ENCODE measurements around the gene GAP43.
"Not testable (repeated sequence)": the region's sequence is repeated elsewhere in the genome, so short reads cannot be mapped to it uniquely, and the experiment has no call there.

The GAP43 gene

DNA sequence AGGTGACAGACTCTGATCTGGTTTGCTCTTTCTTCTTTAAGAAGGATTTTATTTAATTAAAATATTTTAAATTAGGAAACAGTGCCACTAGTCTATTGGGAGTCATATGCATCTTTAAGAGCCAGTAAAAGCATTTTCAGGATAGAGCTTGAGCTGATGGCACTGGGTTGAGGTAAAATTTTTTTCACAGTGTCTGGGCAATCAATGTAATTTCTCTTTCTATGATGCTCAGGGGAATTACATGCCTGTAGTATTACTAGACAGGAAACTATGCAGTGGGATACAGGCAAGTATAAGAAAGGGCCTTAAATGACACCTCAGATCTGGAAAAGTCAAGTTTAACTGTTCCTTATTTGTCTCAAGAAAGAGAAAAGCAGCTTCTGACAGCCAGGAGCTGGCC is 76.4 kb downstream of the GAP43 start:
- no peak for DNase-seq

DNA sequence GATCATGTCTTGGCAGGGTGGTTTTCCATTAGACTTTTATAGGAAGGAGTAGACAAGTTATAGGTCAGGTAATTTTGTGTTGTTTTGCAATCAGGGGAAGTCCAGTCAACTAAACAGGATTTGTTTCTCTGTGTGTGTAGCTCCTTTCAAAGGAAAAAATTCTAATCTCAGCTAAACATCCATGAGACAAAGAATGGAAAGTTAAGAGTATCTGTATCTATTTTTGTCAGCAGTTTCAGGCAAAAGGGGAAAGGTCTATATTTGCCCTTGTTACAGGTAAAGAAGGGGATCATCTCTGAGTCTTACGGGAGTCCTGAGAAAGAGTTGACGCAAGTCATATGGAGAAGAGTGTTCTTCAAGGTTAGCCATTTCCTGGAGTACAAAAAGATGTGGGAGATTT is 79.3 kb downstream of the GAP43 start:
- no peak for DNase-seq

DNA sequence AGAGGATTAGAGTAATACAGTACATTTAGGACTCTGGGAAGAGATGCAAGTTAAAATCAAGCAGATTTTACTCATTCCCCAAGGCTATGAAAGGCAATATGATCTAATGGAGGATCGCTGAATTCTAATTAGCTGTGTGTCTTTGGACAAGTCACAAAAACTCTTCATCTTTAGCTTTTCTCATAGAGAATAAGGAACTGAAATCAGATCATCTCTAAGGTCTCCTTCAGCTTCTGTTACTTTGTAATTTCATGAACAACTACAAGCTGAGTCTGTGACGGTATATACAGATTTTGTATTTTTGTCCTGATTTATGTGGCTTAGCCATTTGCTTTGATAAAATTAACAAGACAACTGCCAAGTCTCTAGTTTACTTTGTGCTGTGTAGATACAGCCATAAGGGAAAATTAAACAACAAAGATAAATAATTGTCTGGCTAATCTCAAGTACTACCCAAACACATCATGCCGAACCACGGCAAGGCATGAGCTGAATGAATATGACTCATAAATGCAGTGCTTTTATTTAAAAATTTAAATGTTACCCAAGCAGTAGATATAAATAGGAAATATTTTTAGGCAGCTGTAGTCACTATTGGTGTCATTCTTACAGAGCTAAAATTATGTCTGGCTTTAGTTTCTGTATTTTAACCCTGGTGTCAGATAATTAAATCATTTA is 81.5 kb downstream of the GAP43 start:
- DNase-seq = no peak

DNA sequence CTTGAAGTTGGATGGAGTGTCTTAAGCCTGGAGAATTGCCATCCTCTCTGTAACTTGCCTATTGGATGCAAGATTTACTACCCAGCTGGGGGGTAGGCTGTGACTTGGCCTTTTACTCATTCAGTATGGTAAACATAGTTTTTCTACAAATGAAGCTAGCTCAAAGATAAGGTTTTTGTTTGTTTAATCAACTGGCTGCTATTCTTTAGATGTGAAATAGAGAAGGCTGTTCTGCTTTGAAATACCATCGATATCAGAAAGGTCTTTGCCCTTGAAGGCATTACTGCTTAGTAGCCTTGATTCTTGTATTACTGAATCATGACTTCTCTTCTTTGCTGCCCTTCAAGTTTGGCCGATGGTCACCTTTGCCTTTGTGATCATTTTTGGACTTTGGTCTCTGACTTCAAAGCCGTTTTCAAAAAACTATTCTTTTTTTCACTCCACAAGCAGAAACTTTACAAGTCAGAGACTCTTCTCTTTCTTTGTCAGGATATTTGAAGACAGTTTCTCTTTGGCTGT is 83.1 kb downstream of the GAP43 start:
- DNase-seq = no peak

DNA sequence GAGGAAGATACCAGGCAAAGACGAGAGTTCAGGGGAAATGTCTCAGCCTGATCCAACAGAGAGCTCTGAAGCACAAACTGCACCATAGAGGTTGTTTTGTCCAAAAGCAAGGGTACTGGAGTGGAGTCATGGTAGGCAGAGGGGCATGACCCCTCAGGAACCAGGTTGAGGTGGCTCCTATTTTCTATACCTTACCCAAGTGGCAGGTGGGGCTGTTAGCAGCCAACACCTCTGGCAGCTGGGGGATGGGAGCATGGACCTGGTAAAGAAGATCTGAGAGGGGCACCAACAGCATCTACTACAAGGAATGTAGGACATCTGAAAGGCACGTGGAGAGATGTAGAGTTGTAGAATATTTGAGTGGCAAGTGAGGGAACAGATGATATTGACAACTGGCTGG is 85.2 kb downstream of the GAP43 start:
- DNase-seq = no peak

DNA sequence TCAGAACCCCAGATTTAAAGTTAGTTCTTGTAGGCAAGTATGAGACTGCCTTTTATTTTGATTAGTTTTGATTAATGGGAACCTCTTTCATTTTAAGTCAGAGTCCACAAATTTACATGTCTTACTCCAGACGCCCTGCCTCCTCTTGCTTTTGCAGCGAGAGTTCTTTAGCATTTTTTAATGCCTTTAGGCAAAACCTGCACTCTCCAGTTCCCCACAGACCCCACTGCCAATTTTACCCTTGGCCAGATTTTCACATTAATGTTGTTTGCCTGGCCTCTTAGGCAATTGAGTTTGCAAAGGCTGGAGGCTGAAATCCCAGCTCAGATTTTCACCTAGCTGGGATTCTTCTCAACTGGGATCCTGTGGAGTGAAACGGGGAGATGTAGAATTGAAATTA is 85.8 kb downstream of the GAP43 start:
- no peak for DNase-seq

DNA sequence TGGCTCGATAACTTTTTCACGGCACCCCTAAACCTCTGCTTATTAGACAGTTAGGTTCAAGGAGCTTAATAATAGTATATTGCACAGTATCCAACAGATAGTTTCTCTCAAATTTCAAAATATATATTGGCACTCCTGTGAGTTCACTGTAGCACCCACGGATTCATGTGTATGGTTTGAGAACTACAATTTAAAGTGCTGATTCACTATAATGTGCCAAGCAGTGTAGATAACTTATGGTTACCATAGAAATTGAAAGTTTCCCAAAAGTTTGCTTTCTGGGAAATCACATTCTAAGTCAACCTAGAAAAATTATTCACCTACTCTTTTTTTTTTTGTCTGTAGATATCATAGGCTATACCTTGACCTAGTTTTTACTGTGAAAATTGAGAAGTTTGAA is 86.6 kb downstream of the GAP43 start:
- DNase-seq = peak; percentile 34

DNA sequence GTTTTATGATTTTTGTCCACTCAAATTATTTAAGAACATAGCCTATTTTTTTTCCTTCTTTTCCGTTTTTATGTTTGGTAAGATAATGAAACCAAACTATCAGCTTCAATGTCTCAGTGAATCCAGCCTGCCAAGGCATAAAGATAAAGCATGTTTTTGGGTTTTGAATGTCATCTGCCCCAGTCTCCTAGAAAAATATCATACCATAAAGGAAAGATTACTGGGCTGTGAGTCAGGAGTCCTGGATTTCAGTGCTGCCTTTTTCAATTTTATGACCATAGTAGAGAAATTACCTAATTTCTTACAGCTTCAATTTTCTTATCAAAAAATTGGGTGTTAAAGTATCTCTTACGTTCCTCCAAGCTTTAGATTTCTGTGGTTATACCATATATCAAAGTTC is 87.5 kb downstream of the GAP43 start:
- DNase-seq = no peak

DNA sequence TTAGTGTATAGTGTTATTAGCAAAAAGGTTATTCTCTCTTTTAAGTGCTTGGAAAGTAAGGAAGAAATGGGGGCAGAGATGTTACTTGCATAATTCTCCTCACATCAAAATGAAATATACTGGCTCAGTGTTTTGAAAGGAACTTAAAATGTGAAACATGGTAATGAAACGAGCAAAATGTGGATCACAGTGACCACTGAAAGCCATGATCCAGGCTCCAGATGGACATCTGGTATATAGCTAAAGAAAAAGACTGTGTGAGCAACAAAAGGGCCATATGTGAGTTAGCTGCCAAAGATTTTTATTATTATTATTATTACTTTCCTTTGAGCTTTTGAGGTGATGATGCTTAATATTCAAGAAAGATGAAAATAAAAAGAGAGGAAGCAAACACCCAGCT is 89.6 kb downstream of the GAP43 start:
- no peak for DNase-seq

DNA sequence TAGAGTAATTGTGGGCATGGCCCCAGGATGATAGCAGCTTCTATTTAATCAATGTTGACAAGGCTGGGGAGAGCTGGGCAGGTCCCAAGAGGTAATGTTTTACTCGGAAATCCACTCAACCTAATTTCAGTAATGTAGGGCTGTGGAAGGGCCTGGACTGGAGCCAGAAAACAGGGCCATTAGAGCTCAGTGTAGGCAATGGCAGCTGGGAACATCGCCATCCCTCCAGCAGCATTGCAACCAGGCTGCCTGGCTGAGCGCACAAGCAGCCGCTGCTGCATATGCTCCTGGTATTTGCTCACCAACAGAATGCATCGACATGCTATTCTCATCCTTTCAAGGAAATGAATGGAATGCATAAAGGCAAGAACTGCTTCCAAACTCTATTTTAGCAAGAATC is 90.0 kb downstream of the GAP43 start:
- DNase-seq = no peak

DNA sequence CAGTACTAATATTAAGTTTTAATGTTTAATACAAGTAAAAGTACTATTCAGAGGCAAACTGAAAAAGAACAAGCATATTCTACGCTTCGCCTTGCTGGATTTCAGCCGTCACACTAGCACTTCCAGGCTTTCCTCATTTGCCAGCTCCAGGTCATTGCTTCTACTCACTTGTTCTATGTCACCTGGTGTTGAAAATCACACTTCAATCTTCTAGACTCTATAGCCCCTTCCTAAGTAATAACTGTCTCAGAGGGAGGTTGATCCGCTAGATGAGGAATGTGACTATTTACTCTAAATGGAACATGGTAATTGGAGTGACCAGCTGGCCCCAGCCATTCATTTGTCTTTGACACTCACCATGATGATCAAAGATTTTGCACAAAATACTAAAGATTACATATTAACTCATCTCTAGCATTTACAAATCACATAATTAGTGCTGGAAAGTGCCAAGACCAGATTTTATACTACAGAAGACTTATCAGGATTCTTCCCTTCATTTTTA is 92.0 kb downstream of the GAP43 start:
- no peak for DNase-seq

DNA sequence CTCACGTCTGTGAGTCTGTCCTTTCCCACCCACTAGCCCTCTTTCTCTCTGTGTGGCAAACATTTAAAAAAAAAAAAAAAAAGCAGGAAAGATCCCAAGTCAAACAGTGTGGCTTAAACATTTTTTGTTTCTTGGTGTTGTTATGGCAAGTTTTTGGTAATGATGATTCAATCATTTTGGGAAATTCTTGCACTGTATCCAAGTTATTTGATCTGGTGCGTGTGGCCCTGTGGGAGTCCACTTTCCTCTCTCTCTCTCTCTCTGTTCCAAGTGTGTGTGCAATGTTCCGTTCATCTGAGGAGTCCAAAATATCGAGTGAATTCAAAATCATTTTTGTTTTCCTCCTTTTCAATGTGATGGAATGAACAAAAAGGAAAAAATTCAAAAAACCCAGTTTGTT is 97.7 kb downstream of the GAP43 start:
- no peak for DNase-seq

DNA sequence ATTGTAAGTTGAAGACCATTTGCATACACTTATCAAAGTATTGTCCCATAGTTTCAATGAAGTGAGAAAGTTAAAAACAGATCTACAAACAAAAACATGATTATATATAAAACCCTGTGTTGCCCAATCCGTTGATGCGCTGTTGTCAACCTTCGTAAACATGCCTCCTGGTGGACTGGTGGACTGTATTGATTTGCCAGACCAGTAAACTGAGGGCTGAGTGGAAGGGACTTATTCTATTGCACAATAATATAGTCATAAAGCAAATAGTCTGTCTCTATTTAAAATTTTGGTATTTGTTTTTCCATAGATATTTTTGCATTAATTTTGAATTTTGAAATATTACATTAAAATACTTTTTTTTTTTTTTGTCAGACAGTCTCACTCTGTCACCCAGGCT is 102.5 kb downstream of the GAP43 start:
- DNase-seq = no peak

DNA sequence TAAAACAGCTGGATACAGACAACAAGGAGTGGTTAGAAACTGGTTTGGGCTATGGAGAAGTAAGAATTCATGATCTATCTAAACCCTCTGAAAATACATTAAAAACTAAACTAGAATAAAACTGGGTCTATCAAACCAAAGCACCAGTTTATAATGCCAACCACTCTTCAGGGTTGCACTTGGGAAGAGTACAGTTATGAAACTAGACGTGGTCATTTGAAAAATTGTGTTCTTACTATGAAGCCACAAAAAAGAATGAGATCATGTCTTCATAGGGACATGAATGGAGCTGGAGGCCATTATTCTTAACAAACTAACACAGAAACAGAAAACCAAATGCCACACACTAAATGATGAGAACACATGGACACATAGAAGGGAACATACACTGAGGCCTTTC is 103.8 kb downstream of the GAP43 start:
- DNase-seq = no peak

DNA sequence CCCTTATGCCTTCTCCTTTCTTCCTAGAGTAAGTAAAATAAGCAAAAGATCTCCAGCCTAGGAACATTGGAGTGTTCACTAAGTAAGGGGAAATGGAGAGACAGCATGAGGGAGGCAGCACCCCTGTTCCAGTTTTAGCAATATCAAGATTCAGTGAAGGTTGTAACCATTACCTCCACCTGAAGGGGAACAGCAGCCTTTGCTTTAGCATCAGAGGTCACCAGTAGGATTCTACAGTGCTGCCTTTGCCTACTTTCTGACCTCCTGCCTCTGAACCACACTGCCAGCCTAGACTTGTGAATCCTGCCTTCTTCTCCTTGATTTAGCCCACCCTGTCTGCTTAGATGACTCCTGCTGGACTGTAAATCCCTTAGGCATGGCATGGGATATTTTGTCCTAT is 104.7 kb downstream of the GAP43 start:
- no peak for DNase-seq

DNA sequence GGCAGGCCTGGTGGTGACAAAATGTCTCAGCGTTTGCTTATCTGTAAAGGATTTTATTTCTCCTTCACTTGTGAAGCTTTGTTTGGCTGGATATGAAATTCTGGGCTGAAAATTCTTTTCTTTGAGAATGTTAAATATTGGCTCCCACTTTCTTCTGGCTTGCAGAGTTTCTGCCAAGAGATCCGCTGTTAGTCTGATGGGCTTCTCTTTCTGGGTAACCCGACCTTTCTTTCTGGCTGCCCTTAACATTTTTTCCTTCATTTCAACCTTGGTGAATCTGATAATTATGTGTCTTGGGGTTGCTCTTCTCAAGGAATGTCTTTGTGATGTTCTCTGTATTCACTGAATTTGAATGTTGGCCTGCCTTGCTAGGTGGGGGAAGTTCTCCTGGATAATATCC is 113.0 kb downstream of the GAP43 start:
- not testable (repeated sequence) for DNase-seq

DNA sequence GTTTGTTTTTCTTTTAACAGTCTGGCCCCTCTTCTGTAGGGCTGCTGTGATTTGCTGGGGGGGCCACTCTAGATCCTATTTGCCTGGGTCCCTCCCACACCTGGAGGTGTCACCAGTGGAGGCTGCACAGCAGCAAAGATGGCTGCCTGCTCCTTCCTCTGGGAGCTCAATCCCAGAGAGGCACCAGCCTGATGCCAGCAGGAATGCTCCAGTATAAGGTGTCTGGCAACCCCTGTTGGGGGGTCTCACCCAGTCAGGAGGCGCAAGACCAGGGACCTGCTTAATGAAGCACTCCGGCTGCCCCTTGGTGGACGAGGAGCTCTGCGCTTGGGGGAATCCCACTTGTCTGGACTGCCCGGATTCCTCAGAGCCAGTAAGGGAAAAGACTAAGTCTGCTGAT is 118.3 kb downstream of the GAP43 start:
- DNase-seq = no peak

DNA sequence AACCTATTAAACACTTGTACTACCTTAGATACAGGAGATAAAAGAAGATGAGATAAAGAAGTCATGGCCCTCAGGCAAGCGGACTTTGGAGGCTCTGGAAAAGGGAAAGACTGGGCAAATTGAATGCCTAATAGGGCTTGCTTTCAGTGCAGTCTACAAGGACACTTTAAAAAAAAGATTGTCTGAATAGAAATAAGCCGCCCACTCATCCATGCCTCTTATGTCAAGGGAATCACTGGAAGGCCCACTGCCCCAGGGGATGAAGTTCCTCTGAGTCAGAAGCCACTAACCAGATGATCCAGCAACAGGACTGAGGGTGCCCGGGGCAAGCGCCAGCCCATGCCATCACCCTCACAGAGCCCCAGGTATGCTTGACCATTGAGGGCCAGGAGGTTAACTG is 121.2 kb downstream of the GAP43 start:
- DNase-seq = not testable (repeated sequence)

DNA sequence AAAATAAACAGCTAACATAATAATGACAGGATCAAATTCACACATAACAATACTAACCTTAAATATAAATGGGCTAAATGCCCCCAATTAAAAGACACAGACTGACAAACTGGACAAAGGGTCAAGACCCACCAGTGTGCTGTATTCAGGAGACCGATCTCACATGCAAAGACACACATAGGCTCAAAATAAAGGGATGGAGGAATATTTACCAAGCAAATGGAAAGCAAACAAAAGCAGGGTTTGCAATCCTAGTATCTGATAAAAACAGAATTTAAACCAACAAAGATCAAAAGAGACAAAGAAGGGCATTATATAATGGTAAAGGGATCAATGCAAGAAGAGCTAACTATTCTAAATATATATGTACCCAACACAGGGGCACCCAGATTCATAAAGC is 129.7 kb downstream of the GAP43 start:
- not testable (repeated sequence) for DNase-seq

DNA sequence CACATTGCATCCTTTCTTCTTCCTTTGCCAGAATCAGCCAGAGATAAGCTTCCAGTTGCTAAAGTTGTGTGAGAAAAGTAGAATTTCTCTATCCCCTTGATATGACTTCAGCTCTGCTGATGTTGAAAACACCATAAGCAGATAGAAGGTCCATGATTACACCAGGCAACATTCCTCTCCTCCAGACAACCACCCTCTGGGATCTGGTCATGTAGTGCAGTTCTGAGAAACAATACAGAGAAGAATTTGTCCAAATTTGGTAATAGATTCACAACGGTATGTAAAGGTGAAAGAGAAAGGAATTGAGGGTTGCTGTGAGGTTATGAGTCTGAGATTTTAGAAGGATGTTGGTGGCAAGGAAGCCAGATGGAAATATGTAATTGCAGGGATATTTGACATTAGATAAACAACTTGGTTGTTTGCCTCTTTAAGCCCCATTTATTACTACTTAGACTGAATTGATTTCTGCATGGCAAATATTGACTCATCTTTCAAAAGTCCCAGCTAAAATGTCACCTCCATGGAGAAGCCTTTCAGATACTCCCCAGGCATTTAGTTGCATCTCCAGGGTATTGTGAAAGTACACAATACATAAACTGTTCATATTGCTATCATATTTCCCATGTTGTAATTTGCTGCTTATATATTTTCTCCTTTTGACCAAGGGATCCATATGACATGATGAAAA is 134.9 kb downstream of the GAP43 start:
- DNase-seq = no peak

DNA sequence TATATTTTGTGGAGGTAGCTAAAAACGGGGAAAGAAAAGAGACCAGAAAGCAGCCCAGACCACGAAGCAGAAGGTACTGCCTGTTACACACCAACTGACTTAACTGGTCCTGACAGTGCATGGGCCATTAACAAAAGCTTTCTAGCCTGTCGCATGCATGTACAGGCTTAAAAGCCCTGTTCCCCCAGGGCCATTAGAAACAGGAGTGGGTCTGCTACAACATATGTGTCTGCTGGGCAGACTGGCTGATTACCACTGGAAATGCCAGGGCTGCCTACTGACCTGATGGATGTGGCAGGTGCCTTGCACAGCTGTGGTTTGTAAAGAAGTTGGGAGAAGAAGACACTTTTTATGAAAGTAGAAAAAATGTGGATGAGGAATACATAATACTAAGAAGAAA is 137.4 kb downstream of the GAP43 start:
- no peak for DNase-seq

DNA sequence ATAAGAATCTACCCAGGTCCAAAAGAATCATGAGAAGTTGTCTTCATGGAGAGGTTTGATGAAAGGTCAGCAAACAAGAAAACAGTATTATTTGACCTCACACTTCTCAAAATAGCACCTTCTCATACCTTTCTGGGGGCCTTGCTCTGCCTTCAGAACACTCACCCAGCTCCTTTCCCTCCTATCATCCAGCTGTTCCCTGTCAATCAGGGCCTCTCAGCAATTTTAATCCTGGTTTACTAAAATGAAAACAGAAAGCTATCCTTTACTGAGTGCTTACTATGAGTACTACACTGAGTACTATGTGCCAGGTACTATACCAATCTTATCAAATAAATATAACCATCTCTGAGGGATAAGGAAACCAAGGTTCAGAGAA is 138.6 kb downstream of the GAP43 start:
- DNase-seq = no peak

DNA sequence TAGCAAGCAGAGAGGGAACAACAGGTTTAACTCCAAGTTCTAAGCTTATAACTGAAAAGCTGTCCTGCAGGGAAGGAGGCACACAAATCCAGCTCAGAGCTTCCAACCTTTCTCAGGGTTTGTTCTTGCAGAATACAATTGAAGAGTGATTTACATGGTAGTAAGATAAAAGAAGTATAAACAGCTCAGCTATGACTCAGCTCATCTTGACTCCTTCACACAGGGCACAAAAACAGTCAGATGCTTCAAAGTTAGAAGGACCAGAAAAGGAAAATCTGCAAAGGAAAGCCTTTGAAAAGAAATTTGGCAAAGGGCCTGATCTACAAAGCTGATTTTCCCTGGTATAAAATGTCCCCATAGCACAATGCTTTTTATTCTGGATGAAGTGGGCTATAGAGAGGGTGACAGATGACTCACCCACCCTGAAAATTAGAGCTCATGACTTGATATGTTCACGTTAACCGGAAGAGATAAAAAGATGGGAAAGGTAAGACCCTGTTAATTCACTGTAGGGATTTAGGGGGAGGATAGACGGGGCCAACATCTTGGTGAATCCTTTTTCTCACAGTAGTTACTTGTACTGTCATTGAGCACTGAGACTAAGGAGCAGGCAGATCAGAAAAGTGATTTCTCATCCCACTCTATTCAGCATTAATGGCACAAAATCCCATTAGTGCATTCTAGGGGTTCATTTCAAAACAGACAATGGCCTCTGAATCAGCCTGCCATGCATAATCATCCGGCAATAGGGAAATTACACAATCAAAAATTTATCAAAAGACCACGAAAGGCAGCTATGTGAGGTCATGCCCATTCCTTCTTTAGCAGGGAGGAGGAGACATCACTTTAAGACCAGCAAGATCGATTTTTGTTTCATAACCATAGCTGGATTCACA is 143.5 kb downstream of the GAP43 start:
- no peak for DNase-seq

DNA sequence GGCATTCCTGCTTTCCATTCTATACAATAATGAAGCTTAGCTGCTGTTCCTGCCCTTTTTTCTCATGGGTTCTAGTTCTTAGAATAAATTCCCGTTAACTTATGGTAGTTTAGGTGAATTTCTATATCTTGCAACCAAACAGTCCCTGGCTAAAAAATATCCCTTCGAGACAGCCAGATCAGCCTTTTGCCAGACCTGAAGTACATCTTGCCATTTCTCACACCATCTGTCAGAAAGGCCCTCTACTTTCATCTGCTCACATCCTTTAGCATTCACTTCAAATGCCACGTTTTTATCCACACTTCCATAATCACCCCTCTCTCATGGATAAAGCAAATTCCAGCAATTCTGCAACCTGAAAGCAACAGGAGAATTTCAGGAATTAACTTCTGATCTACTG is 145.4 kb downstream of the GAP43 start:
- no peak for DNase-seq

Measured in hematopoietic multipotent progenitor cell treated with erythropoietin and hydrocortisone succinate and interleukin-3 and kit ligand, for 8 days (in vitro differentiated cells).